ENCODE measurements around the gene TYMP. TPM values are rescaled to one million over a fixed set of nuclear protein-coding genes. Genes with fewer than 3 reads are reported as not detected.

TYMP gene
- total RNA-seq, 1 donor from 2014 or later, result 82.0 TPM

- intact Hi-C loops (cut with DNase I), result no loop called here
- TF ChIP-seq, protein P1, sequence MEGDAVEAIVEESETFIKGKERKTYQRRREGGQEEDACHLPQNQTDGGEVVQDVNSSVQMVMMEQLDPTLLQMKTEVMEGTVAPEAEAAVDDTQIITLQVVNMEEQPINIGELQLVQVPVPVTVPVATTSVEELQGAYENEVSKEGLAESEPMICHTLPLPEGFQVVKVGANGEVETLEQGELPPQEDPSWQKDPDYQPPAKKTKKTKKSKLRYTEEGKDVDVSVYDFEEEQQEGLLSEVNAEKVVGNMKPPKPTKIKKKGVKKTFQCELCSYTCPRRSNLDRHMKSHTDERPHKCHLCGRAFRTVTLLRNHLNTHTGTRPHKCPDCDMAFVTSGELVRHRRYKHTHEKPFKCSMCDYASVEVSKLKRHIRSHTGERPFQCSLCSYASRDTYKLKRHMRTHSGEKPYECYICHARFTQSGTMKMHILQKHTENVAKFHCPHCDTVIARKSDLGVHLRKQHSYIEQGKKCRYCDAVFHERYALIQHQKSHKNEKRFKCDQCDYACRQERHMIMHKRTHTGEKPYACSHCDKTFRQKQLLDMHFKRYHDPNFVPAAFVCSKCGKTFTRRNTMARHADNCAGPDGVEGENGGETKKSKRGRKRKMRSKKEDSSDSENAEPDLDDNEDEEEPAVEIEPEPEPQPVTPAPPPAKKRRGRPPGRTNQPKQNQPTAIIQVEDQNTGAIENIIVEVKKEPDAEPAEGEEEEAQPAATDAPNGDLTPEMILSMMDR (IDR thresholded peaks at IDR 0.05), result no peak
- no peak for TF ChIP-seq POLR2AphosphoS5 (IDR thresholded peaks at IDR 0.05; ENCODE audit: insufficient read depth in 1 of 2, low read depth in 1 of 2)
- no peak for TF ChIP-seq POLR2A (IDR thresholded peaks at IDR 0.05)
- H3K4me1 ChIP-seq, result peaks cover 17% of the 10 kb centered on the region
- H3K27ac ChIP-seq, result no peak overlapping the region
- no peak for DNase-seq (ENCODE audit: extremely low spot score in 2 of 2)
- peaks cover 7% of the 10 kb centered on the region for H3K27me3 ChIP-seq
- H3K4me3 ChIP-seq, result peak overlapping the region; percentile 22 to 25
- H3K9me3 ChIP-seq, result no peaks in the 10 kb centered on the region
- H3K36me3 ChIP-seq, result no peaks in the 10 kb centered on the region
These were observed 19.3 kb upstream of the TYMP start for GRCh38 chr22:50548921-50549790.

- Histone ChIP-seq H3K9me3 (no peaks in the 10 kb centered on the region), H3K4me3 (peak overlapping the region; percentile 22 to 25), H3K27ac (no peak overlapping the region), H3K27me3 (peaks cover 7% of the 10 kb centered on the region), H3K4me1 (peaks cover 22% of the 10 kb centered on the region), H3K36me3 (no peaks in the 10 kb centered on the region)
- TF ChIP-seq, protein P1 (IDR thresholded peaks at IDR 0.05), result no peak
- TF ChIP-seq POLR2AphosphoS5 (IDR thresholded peaks at IDR 0.05; ENCODE audit: insufficient read depth in 1 of 2, low read depth in 1 of 2), result no peak
- no peak for TF ChIP-seq POLR2A (IDR thresholded peaks at IDR 0.05)
- no peak for DNase-seq (ENCODE audit: extremely low spot score in 2 of 2)
- intact Hi-C loops (cut with DNase I), result no loop called here
These were observed 18.5 kb upstream of the TYMP start for GRCh38 chr22:50548040-50548920.

DNA sequence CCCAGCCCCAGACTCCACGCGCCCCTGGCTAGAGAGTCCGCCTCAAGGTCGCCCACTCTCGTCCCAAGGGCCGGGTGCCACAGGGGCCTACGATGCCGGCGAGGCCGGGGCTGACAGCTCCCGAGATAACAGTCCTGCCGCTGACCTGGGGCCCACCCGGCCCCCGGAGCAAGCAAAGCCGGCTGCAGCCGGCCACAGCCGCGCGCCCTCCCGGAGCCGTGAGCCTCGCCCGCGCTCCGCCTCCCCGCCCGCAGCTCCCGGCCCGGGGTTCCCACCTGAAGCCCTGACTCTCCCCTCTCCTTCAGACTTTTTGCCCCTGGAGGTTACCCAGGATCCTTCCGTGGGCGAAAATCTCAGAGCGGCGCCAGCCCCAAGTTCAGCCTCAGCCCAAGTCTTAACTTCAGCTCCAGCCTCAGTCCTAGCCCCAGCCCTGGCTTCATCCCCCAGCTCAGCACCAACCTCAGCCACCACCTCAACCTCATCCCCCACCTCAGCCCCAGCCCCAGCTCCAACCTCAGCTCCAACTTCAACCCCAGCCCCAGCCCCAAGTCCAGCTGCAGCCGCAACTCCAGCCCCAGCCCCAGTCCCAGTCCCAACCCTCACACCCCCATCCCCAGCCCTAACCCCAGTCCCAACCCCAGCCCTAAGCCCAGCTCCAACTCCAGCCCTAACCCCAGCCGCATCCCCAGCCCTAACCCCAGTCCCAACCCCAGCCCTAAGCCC is 17.6 kb upstream of the TYMP start:
- Histone ChIP-seq H3K4me1 (peaks cover 22% of the 10 kb centered on the region), H3K4me3 (no peak overlapping the region), H3K27me3 (peaks cover 7% of the 10 kb centered on the region), H3K36me3 (no peaks in the 10 kb centered on the region), H3K27ac (no peak overlapping the region), H3K9me3 (no peaks in the 10 kb centered on the region)
- TF ChIP-seq POLR2A (IDR thresholded peaks at IDR 0.05) (no peak), POLR2AphosphoS5 (IDR thresholded peaks at IDR 0.05; ENCODE audit: insufficient read depth in 1 of 2, low read depth in 1 of 2) (no peak)
- TF ChIP-seq, protein P1 (IDR thresholded peaks at IDR 0.05), result no peak
- intact Hi-C loops (cut with DNase I), result no loop called here
- DNase-seq (ENCODE audit: extremely low spot score in 2 of 2), result no peak

DNA sequence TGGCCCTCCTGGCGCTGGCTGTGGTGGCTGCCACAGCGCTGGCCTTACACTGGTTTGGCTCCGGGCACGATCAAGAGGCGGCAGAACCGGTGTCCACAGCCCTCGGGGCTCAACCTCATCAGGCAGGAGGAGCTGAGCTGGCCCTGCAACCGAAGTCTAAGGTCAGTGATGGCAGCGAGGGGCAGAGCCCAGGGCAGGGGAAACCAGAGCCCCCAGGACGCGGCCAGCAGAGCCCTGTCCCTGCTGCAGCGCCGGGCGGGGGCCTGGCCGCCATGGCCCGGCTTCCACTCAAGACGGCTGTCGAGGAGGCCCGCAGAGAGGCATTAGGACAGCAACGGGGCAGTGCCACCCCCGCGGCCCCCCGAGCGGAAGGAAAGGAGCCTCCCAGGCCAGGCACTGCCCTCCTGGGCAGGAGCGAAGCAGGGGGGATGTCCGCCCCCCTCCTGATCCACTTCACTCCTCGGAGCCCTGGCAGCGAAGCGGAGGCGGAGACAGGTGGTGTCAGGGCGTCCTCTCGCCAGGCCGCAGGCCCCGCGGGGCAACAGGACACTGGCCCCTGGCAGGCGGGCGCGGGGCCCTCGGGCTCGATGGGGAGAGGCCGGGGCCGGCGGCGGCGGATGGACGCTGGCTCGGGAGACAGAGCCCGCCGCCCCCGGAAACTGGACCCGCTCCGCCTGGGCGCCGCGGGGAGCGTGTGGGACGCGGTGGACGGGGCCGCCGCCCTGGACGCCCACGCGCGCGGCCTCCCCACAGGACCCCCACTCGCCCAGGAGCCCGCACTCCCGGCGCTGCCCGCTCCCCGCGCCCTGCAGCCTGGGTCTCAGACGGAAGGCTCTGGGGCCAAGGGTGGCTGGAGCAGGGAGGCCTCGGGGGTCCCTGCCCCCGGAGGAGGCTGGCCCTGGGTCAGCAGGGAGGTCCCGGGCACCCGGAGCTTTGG is 16.8 kb upstream of the TYMP start:
- DNase-seq (ENCODE audit: extremely low spot score in 2 of 2), result no peak
- Histone ChIP-seq H3K27me3 (peaks cover 7% of the 10 kb centered on the region), H3K4me1 (peaks cover 27% of the 10 kb centered on the region), H3K4me3 (no peak overlapping the region), H3K36me3 (no peaks in the 10 kb centered on the region), H3K9me3 (no peaks in the 10 kb centered on the region), H3K27ac (no peak overlapping the region)
- intact Hi-C loops (cut with DNase I), result no loop called here
- no peak for TF ChIP-seq POLR2AphosphoS5 (IDR thresholded peaks at IDR 0.05; ENCODE audit: insufficient read depth in 1 of 2, low read depth in 1 of 2)
- TF ChIP-seq, protein P1 (IDR thresholded peaks at IDR 0.05), result no peak
- TF ChIP-seq POLR2A (IDR thresholded peaks at IDR 0.05), result no peak
